Hepatocyte (in vitro differentiated cells): ENCODE data around the gene PYM1. TPM values are rescaled to one million over a fixed set of nuclear protein-coding genes. Genes with fewer than 3 reads are reported as not detected.
"Not testable (repeated sequence)": the region's sequence is repeated elsewhere in the genome, so short reads cannot be mapped to it uniquely, and the experiment has no call there.

ENCODE experiments used
- DNase-seq: peaks from one replicate; pipeline ENCODE4 v3.0.0-alpha.2; 2016; ENCODE audit warnings: low spot score
- H2AFZ ChIP-seq: fragments of 200-600 bp; sonication (generic); 2 replicates; pipeline ENCODE4 v1.6.0; 2016; ENCODE audit warnings: antibody characterized with exemption, mild to moderate bottlenecking
- H3K27ac ChIP-seq: fragments of 200-600 bp; sonication (generic); 2 replicates; pipeline ENCODE4 v1.5.1; 2016; ENCODE audit warnings: mild to moderate bottlenecking
- H3K27me3 ChIP-seq: fragments of 200-600 bp; sonication (generic); 2 replicates; pipeline ENCODE4 v1.6.1; 2016
- H3K36me3 ChIP-seq: fragments of 200-600 bp; sonication (generic); replicated peaks from 2 replicates; pipeline ENCODE4 v1.5.1; 2016; ENCODE audit warnings: low read depth; ENCODE audit not compliant: insufficient read depth
- H3K4me1 ChIP-seq: fragments of 200-600 bp; sonication (generic); 2 replicates; pipeline ENCODE4 v1.5.1; 2016; ENCODE audit warnings: mild to moderate bottlenecking, moderate library complexity; ENCODE audit not compliant: insufficient read depth
- H3K4me2 ChIP-seq: fragments of 200-600 bp; sonication (generic); 2 replicates; pipeline ENCODE4 v1.6.0; 2016
- H3K4me3 ChIP-seq: fragments of 200-600 bp; sonication (generic); 2 replicates; pipeline ENCODE4 v1.5.1; 2016; ENCODE audit warnings: mild to moderate bottlenecking
- H3K79me2 ChIP-seq: fragments of 200-600 bp; sonication (generic); 2 replicates; pipeline ENCODE4 v1.6.0; 2017; ENCODE audit warnings: mild to moderate bottlenecking
- H3K9me2 ChIP-seq: fragments of 200-600 bp; sonication (generic); replicated peaks from 2 replicates; pipeline ENCODE4 v1.6.0; 2017; ENCODE audit warnings: mild to moderate bottlenecking; ENCODE audit not compliant: insufficient read depth
- H3K9me3 ChIP-seq: fragments of 200-600 bp; sonication (generic); 2 replicates; pipeline ENCODE4 v1.5.1; 2016; ENCODE audit warnings: low read depth, mild to moderate bottlenecking
- H4K20me1 ChIP-seq: fragments of 200-600 bp; sonication (generic); 2 replicates; pipeline ENCODE4 v1.6.0; 2016; ENCODE audit warnings: mild to moderate bottlenecking; ENCODE audit not compliant: insufficient read depth, poor library complexity, severe bottlenecking
- EZH2 ChIP-seq: fragments of 200-600 bp; sonication (generic); IDR thresholded peaks from 2 replicates; pipeline ENCODE4 v1.6.1; 2016; ENCODE audit warnings: antibody characterized with exemption, mild to moderate bottlenecking, borderline replicate concordance
- EZH2phosphoT487 ChIP-seq: fragments of 200-600 bp; sonication (generic); IDR thresholded peaks from one replicate; pipeline ENCODE4 v1.6.1; 2018; ENCODE audit warnings: antibody characterized with exemption, mild to moderate bottlenecking, low read depth, moderate library complexity; ENCODE audit not compliant: unreplicated experiment, severe bottlenecking
- WGBS: methylation state at CpG from one replicate; pipeline ENCODE4 v1.1.6; 2016; ENCODE audit warnings: low lambda C conversion rate; ENCODE audit errors: missing lambda C conversion rate; 5-methylcytosine and 5-hydroxymethylcytosine counted together
- polyA plus RNA-seq: library from polyadenylated mRNA; unstranded; fragments of >200 nt; fragmentation: Nextera tagmentation; extraction: Ambion mirVana; gene quantifications from 2 replicates; pipeline ENCODE4 v1.2.1, GENCODE V29; 2016
- total RNA-seq: library from RNA; depleted of rRNA; stranded (reverse); fragments of >200 nt; gene quantifications from 2 replicates; pipeline ENCODE4 v1.2.3, GENCODE V29; 2014
- TF ChIP-seq, protein P1 (sequence below): fragments of 200-600 bp; sonication (generic); IDR thresholded peaks from 2 replicates; pipeline ENCODE4 v1.5.1; 2016; ENCODE audit warnings: antibody characterized with exemption, mild to moderate bottlenecking; ENCODE audit not compliant: poor library complexity

The PYM1 gene
- total and polyA plus RNA-seq, 2 experiments from 2014 or later: 44.5 to 51.1 TPM

DNA sequence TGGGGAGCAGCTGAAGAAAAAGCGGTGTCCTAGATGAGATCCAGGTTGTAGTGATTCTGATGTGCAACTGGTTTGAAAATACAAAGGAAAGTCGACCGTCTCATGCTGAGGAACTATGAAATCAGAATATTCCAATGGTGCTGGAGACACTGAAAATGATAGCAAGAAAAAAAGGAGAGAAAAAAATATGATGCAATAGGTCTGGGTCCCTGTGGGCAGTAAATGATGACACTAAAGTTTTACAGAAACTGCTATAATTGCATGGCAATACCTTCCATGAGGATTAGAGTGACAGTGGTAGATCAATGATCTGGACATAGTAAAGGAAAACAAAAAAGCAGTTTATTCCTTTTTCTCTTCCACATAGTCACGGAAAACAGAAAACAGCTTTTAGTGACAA lies 2.3 kb downstream of the PYM1 start:
- H4K20me1 ChIP-seq: no peaks in the 10 kb centered on the region
- no peaks in the 10 kb centered on the region for H3K27me3 ChIP-seq
- H3K27ac ChIP-seq: peak overlapping the region; percentile 97
- no peaks in the 10 kb centered on the region for H3K9me3 ChIP-seq
- no peaks in the 10 kb centered on the region for H3K9me2 ChIP-seq
- WGBS: 98% methylated on average over 4 of the region's 4 CpGs
- no peak for TF ChIP-seq EZH2
- TF ChIP-seq, protein P1, sequence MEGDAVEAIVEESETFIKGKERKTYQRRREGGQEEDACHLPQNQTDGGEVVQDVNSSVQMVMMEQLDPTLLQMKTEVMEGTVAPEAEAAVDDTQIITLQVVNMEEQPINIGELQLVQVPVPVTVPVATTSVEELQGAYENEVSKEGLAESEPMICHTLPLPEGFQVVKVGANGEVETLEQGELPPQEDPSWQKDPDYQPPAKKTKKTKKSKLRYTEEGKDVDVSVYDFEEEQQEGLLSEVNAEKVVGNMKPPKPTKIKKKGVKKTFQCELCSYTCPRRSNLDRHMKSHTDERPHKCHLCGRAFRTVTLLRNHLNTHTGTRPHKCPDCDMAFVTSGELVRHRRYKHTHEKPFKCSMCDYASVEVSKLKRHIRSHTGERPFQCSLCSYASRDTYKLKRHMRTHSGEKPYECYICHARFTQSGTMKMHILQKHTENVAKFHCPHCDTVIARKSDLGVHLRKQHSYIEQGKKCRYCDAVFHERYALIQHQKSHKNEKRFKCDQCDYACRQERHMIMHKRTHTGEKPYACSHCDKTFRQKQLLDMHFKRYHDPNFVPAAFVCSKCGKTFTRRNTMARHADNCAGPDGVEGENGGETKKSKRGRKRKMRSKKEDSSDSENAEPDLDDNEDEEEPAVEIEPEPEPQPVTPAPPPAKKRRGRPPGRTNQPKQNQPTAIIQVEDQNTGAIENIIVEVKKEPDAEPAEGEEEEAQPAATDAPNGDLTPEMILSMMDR: no peak
- no peak for TF ChIP-seq EZH2phosphoT487
- H3K79me2 ChIP-seq: peaks cover 73% of the 10 kb centered on the region
- H3K4me1 ChIP-seq: peaks cover 19% of the 10 kb centered on the region
- H3K4me2 ChIP-seq: peak overlapping the region; percentile 85
- DNase-seq: no peak
- no peak overlapping the region for H2AFZ ChIP-seq
- no peaks in the 10 kb centered on the region for H3K36me3 ChIP-seq
- H3K4me3 ChIP-seq: no peak overlapping the region

DNA sequence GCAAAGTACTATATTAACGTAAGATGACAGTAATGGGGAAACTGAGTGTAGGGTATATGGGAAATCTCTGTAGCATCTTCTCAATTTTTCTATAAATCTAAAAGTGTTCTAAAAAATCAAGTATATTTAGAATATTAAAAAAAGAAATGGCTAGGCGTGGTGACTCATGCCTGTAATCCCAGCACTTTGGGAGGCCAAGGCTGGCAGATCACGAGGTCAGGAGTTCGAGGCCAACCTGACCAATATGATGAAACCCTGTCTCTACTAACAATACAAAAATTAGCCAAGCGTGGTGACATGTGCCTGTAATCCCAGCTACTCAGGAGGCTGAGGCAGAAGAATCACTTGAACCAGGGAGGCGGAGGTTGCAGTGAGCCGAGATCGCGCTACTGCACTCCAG lies 4.0 kb downstream of the PYM1 start:
- not testable (repeated sequence) for H3K9me2 ChIP-seq, H3K9me3 ChIP-seq, H3K4me2 ChIP-seq, H3K27me3 ChIP-seq, H3K4me1 ChIP-seq, DNase-seq, H3K4me3 ChIP-seq, H2AFZ ChIP-seq, H4K20me1 ChIP-seq, H3K27ac ChIP-seq, H3K36me3 ChIP-seq
- 98% methylated on average over 9 of the region's 9 CpGs for WGBS
- peaks cover 81% of the 10 kb centered on the region for H3K79me2 ChIP-seq

DNA sequence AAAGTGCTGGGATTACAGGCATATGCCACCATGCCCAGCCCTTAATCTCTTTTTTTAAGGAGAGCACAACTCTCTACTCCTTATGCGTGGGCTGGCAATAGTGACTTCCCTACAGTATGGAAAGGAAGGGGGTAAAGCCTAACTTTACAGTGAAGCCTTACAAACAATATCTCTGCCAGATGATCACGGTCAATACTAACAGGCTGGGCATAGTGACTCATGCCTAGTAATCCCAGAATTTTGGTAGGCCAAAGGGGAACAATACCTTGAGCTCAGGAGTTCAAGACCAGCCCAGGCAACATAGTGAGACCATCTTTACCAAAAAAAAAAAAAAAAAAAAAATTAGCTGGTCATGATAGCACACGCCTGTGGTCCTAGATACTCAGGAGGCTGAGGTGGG lies 5.6 kb downstream of the PYM1 start:
- Histone ChIP-seq H3K79me2 (peaks cover 90% of the 10 kb centered on the region), H3K4me1 (peaks cover 3% of the 10 kb centered on the region)
- TF ChIP-seq EZH2: no peak
- no peak for TF ChIP-seq EZH2phosphoT487

DNA sequence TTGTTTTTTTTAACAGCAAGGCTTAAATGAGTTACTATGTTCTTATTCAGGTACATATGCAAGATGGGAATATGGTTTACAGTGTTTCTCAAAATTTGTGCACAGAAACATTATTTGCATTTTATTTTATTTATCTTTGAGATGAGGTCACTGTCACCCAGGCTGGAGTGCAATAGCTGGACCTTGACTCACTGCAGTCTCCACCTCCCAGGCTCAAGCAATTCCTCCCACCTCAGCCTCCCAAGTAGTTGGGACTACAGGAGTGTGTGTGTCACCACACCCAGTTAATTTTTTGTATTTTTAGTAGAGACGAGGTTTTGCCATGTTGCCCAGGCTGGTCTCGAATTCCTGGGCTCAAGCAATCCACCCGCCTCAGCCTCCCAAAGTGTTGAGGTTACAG lies 8.7 kb downstream of the PYM1 start:
- Histone ChIP-seq H3K27ac (peak overlapping the region; percentile 45), H3K79me2 (peaks cover 92% of the 10 kb centered on the region)
- not testable (repeated sequence) for H3K9me2 ChIP-seq, DNase-seq, H3K36me3 ChIP-seq, H3K9me3 ChIP-seq, H3K4me2 ChIP-seq, H3K4me3 ChIP-seq, H3K4me1 ChIP-seq, H3K27me3 ChIP-seq, H2AFZ ChIP-seq, H4K20me1 ChIP-seq
- WGBS: 97% methylated on average over 3 of the region's 3 CpGs

More for the DNA sequence above, 5.6 kb downstream of the PYM1 start:
- Histone ChIP-seq H3K27me3 (no peaks in the 10 kb centered on the region), H3K4me3 (no peak overlapping the region), H2AFZ (no peak overlapping the region), H3K9me2 (no peaks in the 10 kb centered on the region), H3K9me3 (no peaks in the 10 kb centered on the region), H3K4me2 (no peak overlapping the region), H3K27ac (no peak overlapping the region), H3K36me3 (no peaks in the 10 kb centered on the region), H4K20me1 (no peaks in the 10 kb centered on the region)
- DNase-seq: no peak
- WGBS: 94% methylated on average over 3 of the region's 3 CpGs

DNA sequence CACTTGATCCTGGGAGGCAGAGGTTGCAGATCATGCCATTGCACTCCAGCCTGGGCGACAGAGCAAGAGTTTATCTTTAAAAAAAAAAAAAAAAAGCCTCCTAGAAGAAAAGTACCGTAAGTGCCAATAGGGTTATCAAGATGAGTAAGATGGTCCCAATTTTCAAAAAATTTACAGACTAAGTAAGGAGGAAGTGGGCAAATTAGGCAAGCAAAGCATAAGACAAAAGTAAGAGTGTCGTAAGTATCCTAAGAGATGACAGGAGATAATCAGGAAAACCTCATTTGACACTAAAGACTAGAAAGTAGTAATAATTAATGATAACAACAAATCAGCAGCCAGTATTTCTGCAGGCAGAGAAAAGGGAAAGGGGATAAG lies 12.2 kb downstream of the PYM1 start:
- Histone ChIP-seq H3K79me2 (peaks cover 92% of the 10 kb centered on the region), H3K4me2 (no peak overlapping the region), H3K27me3 (no peaks in the 10 kb centered on the region), H3K9me3 (no peaks in the 10 kb centered on the region), H3K4me1 (no peaks in the 10 kb centered on the region), H4K20me1 (peaks cover 7% of the 10 kb centered on the region), H3K9me2 (no peaks in the 10 kb centered on the region), H3K27ac (no peak overlapping the region), H3K4me3 (no peak overlapping the region), H3K36me3 (no peaks in the 10 kb centered on the region), H2AFZ (no peak overlapping the region)
- TF ChIP-seq EZH2 (no peak), EZH2phosphoT487 (no peak)
- TF ChIP-seq, protein P1: no peak
- DNase-seq: no peak
- WGBS: 91% methylated on average over 3 of the region's 3 CpGs
